Small intestine (tissue), 7 donors: Measurements from ENCODE around the gene ADAMTS5. TPM values are rescaled to one million over a fixed set of nuclear protein-coding genes. Genes with fewer than 3 reads are reported as not detected.

Experiments used
- DNase-seq, 2 donors: peaks; one replicate each; pipeline versions ENCODE4 v3.0.0 to v3.0.0-alpha.2; 2013
- FAIRE-seq: peaks from 2 replicates; lab custom pipeline; 2012; peaks lifted over from hg19 to GRCh38; lab: Jason Lieb, UNC
- H3K27ac ChIP-seq, 3 donors: one replicate each; pipeline ENCODE4 v1.5.1; 2013; ENCODE audit warnings: low read length in 2 of 3, mild to moderate bottlenecking in 2 of 3, control low read depth in 1 of 3, inconsistent platforms in 1 of 3, low read depth in 1 of 3, moderate library complexity in 1 of 3
- H3K27me3 ChIP-seq, 3 donors: one replicate each; pipeline ENCODE4 v1.6.1; 2013; ENCODE audit warnings: low read length in 3 of 3, inconsistent platforms in 1 of 3; ENCODE audit not compliant: control insufficient read depth in 3 of 3, insufficient read depth in 3 of 3
- H3K36me3 ChIP-seq, 3 donors: one replicate each; pipeline ENCODE4 v1.6.1; 2013; ENCODE audit warnings: low read length in 3 of 3, inconsistent platforms in 1 of 3, low read depth in 1 of 3, mild to moderate bottlenecking in 1 of 3, moderate library complexity in 1 of 3; ENCODE audit not compliant: control insufficient read depth in 3 of 3, insufficient read depth in 2 of 3
- H3K4me1 ChIP-seq, 3 donors: one replicate each; pipeline ENCODE4 v1.6.1; 2013; ENCODE audit warnings: low read length in 2 of 3, inconsistent platforms in 1 of 3, low read depth in 1 of 3, mild to moderate bottlenecking in 1 of 3, moderate library complexity in 1 of 3; ENCODE audit not compliant: control insufficient read depth in 3 of 3, insufficient read depth in 2 of 3
- H3K4me3 ChIP-seq, 3 donors: one replicate each; pipeline ENCODE4 v1.5.1; 2013; ENCODE audit warnings: low read length in 3 of 3, control low read depth in 1 of 3, inconsistent platforms in 1 of 3, low read depth in 1 of 3, mild to moderate bottlenecking in 1 of 3, moderate library complexity in 1 of 3
- H3K9me3 ChIP-seq, 2 donors: one replicate each; pipeline ENCODE4 v1.6.1; 2013; ENCODE audit warnings: low read depth in 1 of 2, low read length in 1 of 2; ENCODE audit not compliant: control insufficient read depth in 2 of 2, insufficient read depth in 1 of 2
- WGBS, 3 donors: extraction: QIAGEN DNeasy Blood & Tissue Kit; methylation state at CpG; one replicate each; pipeline ENCODE4 v1.1.7; 2013; 5-methylcytosine and 5-hydroxymethylcytosine counted together
- polyA plus RNA-seq, 4 donors: library from polyadenylated mRNA; stranded (reverse) in 3 of 4; unstranded in 1 of 4; fragments of 200-250 nt in 3 of 4; fragments of 120-200 nt in 1 of 4; gene quantifications; one replicate each; pipeline versions ENCODE4 v1.2.1 to v1.2.3, GENCODE V29; 2013
- donor health status: healthy with polysubstance abuse.
- donor health status: control.
- donor health status: control.
- donor health status: Bipolar disorder and iron deficiency.
- donor health status: healthy.

ADAMTS5 gene
- polyA plus RNA-seq, 4 donors, result under 0.01 to 5.3 (median 2.3) TPM

DNA sequence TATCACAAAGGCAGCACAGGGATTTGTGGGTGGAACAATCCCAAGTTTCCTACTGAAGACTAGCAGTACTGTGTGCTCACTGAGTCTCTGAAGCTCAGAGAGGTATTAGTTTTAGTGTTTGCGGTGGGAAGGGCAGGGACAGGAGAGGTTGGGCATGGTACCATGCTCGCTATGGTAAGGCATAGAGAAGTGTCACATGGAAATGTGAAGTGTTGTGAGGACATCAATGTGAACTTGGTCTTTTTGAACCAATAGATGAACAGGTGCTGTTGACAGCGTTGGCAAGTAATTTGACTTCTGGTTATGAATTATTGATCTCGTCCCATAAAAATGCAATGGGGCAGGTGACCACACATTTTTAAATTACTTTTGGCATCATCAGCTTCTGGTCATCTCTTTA is 65.9 kb downstream of the ADAMTS5 start:
- WGBS, 3 donors, result 65 to 90% (median 85%) methylated on average over 4 of the region's 4 CpGs
- Histone ChIP-seq H3K4me3 (no peak overlapping the region), H3K27me3 (no peaks in the 10 kb centered on the region), H3K9me3 (no peaks in the 10 kb centered on the region), H3K36me3 (no peaks in the 10 kb centered on the region), H3K27ac (no peak overlapping the region), H3K4me1 (no peaks in the 10 kb centered on the region)
- no peak for FAIRE-seq
- DNase-seq, result no peak

DNA sequence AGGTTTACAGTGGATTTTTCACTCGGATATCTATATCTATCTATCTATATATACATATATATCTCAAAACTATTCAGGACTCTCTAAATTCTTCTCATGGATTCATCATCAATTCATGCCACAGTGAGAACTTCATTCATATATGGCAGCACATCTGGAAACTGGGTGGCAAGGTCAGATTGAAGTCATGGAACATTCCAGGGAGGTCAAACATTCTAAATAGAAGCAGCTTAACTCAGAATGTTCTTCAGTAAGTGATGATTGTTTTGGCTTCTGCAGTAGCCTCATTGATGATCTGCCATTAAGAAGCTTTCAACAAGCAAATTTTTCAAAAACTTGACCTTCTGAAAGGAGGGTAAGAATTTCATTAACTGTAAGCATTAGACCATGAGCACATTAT is 74.7 kb downstream of the ADAMTS5 start:
- Histone ChIP-seq H3K9me3 (no peaks in the 10 kb centered on the region), H3K36me3 (no peaks in the 10 kb centered on the region), H3K27me3 (no peaks in the 10 kb centered on the region), H3K4me3 (no peak overlapping the region), H3K4me1 (peaks cover 0 to 2% (median 0%) of the 10 kb centered on the region in 3 donors), H3K27ac (no peak overlapping the region)
- 50 to 75% (median 70%) methylated on average over 1 of the region's 1 CpG for WGBS, 3 donors
- DNase-seq (no peak), FAIRE-seq (no peak)

DNA sequence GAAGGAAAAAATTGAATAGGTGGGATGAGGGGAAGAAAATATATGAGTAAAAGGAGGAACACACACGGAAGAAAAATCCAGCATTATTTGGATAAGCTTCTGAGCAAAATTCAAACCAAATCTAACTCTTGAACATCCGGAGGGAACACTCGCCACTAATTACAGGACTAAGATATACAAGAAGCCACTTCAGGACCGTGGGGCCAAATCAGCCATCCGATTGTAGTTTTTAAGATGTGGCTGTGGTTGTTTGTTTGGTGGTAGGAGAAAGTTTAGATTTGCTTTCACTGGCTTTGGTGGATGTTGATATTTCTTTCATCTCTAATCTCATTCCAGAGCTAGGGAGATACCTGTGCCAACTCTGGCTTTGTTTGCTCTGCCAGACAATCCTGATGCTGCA is 78.0 kb downstream of the ADAMTS5 start:
- H3K4me3 ChIP-seq, result no peak overlapping the region
- H3K9me3 ChIP-seq, result no peaks in the 10 kb centered on the region
- no peaks in the 10 kb centered on the region for H3K36me3 ChIP-seq
- DNase-seq (no peak), FAIRE-seq (no peak)
- 53 to 59% (median 58%) methylated on average over 5 of the region's 5 CpGs for WGBS, 3 donors
- peaks cover 0 to 2% (median 0%) of the 10 kb centered on the region in 3 donors for H3K4me1 ChIP-seq
- H3K27me3 ChIP-seq, result no peaks in the 10 kb centered on the region
- no peak overlapping the region for H3K27ac ChIP-seq

DNA sequence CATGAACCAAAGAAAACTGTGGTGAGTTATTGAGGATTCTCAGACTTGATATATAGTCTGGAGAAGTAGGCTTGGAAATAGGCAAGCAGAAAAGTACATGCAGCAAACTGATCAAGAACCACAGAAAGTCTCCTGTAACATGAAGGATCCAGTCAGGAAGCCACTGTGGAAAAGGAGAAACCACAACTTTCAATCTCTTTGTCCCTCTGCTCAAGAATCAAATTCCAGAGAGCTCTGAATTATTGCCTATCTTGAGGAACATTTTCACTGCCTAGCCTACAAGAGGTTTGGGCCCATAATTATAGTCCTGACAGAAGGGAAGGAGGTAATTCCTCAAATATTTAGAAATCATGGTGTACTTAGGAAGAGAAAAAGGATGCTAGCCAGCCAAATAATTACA is 78.6 kb downstream of the ADAMTS5 start:
- Histone ChIP-seq H3K27me3 (no peaks in the 10 kb centered on the region), H3K27ac (no peak overlapping the region), H3K9me3 (no peaks in the 10 kb centered on the region), H3K36me3 (no peaks in the 10 kb centered on the region), H3K4me3 (no peak overlapping the region), H3K4me1 (no peaks in the 10 kb centered on the region)
- no peak for FAIRE-seq
- no peak for DNase-seq

DNA sequence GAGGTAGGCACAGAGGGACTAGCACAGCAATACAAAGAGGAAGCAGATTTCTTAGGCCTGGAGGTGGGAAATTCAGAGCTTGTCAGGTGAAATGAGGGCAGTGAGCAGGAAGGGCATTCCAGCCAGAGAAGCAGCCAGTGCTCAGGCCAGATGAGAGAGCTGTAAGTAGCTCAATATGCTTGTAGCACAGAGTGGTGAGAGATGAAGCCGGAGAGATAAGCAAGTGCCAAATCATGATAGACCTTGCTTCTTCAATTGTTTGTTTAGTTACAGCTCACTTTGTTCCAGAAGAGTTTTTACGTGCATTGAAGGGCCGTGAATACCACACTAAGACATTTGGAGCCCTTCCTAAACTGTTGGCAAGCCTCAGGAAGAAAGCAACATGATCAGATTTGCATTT is 79.6 kb downstream of the ADAMTS5 start:
- H3K9me3 ChIP-seq, result no peaks in the 10 kb centered on the region
- WGBS, 3 donors, result 62 to 70% (median 66%) methylated on average over 3 of the region's 3 CpGs
- FAIRE-seq, result no peak

DNA sequence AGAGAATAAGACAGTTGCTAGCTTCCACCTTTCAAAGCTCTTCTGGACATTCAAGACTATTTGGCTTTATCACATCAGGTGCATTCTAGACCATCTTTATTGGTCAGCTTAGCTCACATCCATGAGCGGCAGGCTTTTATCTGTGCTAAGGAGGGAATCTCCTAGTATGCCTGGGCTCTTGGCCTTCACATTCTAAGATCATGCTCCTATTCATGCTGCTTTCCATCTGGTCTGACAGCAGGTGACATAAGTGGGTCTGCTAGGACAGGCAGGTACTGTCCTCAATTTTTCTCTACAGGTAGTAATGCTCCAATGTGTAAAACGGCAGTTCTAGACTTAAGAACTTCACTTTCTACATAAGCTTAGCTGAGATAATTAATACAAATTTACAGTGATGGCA is 82.5 kb downstream of the ADAMTS5 start:
- DNase-seq (no peak), FAIRE-seq (no peak)
- Histone ChIP-seq H3K4me3 (no peak overlapping the region), H3K36me3 (no peaks in the 10 kb centered on the region), H3K4me1 (no peaks in the 10 kb centered on the region), H3K27ac (no peak overlapping the region), H3K9me3 (no peaks in the 10 kb centered on the region), H3K27me3 (no peaks in the 10 kb centered on the region)
- 68 to 84% (median 71%) methylated on average over 2 of the region's 2 CpGs for WGBS, 3 donors

More for the DNA sequence above, 79.6 kb downstream of the ADAMTS5 start:
- Histone ChIP-seq H3K4me1 (no peaks in the 10 kb centered on the region), H3K27ac (no peak overlapping the region), H3K4me3 (no peak overlapping the region), H3K27me3 (no peaks in the 10 kb centered on the region), H3K36me3 (no peaks in the 10 kb centered on the region)
- no peak for DNase-seq

DNA sequence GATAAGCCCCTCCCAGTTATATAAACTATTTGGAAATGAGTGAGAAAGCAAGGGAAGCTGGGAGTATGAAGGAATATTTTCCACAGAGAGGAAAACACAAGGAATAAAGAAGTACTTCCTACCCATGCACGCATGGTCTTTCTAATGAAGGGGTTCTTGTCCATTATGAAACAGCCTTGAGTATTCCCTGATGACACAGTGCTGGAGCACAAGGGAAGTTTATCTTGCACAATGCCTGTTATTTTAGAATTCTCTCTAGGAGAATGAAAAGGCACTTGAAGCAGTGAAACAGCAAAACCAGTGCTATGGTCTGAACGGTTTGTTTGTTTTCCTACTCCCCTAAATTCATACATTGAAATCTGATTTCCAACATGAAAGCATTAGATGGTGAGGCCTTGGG is 83.1 kb downstream of the ADAMTS5 start:
- no peak overlapping the region for H3K4me3 ChIP-seq
- H3K27ac ChIP-seq, result no peak overlapping the region
- FAIRE-seq (no peak), DNase-seq (no peak)
- no peaks in the 10 kb centered on the region for H3K4me1 ChIP-seq
- no peaks in the 10 kb centered on the region for H3K9me3 ChIP-seq
- WGBS, 3 donors, result 59 to 74% (median 72%) methylated on average over 2 of the region's 2 CpGs
- no peaks in the 10 kb centered on the region for H3K27me3 ChIP-seq
- H3K36me3 ChIP-seq, result no peaks in the 10 kb centered on the region

DNA sequence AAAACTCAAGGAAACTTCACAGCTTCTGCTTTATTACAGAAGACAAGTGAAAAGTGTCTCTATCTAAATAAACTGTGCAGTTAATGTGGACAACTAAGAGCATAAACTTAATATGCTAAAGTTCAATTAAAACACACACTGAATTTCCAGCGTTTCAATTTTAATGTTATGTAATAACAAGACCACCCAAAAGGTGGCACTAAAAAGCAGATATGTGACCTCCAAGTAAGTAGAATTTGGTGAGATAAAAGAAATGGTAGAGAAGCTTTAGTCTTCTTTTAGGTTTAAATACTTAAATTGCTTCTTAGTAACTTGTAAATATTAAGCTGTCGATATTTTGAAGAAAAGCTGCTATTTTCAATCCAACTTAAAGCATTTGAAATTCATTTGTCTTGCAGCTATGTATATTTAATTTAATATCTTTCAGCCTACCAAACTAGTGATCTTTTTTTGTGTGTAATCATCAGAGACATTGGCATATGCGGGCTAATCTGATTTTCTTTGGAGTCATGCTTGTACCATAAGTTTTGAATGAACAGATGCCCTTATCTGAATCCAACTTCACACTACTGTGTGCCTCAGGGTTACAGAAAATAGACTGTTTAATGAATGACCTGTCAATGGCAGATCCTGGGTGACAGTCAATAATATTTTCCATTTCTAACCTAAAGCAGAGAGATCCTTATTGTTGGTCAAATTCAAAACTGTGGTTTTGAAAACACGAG is 85.2 kb downstream of the ADAMTS5 start:
- no peaks in the 10 kb centered on the region for H3K4me1 ChIP-seq
- no peak for FAIRE-seq
- 50 to 55% (median 54%) methylated on average over 4 of the region's 4 CpGs for WGBS, 3 donors

DNA sequence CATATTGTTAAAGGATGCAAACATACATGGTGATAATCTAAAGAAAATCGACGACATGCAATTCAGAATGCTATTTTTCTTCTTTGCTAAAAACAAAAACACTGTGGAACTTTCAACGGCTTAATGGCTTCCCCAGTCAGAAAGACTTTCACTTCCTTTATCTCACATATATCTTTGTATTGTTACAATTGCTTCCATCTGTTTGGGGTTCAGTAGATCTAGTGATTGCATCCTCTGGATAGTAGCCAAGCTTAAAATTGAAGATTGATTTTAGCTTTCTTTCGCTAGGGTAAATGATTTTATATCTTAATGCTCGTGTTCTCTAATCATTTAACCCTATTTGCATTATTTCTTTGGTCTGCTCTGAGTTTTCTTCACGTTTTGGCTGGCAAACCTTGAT is 89.9 kb downstream of the ADAMTS5 start:
- Histone ChIP-seq H3K27me3 (no peaks in the 10 kb centered on the region), H3K4me3 (no peak overlapping the region), H3K36me3 (no peaks in the 10 kb centered on the region), H3K27ac (no peak overlapping the region), H3K4me1 (no peaks in the 10 kb centered on the region), H3K9me3 (peaks cover 0 to 8% of the 10 kb centered on the region in 2 donors)
- WGBS, 3 donors, result 44 to 57% (median 54%) methylated on average over 6 of the region's 6 CpGs
- no peak for FAIRE-seq
- DNase-seq, result no peak

More for the DNA sequence above, 85.2 kb downstream of the ADAMTS5 start:
- Histone ChIP-seq H3K27ac (no peak overlapping the region), H3K9me3 (no peaks in the 10 kb centered on the region), H3K36me3 (no peaks in the 10 kb centered on the region), H3K27me3 (no peaks in the 10 kb centered on the region), H3K4me3 (no peak overlapping the region)
- no peak for DNase-seq
